Endodermal cell (in vitro differentiated cells): Measurements from ENCODE around the gene GTSF1L. TPM values are rescaled to one million over a fixed set of nuclear protein-coding genes. Genes with fewer than 3 reads are reported as not detected.

ENCODE experiments used
- DNase-seq: peaks from one replicate; pipeline ENCODE4 v3.0.0-alpha.2; 2017
- H3K27ac ChIP-seq: 2 replicates; pipeline ENCODE4 v1.5.1; 2013; ENCODE audit warnings: mild to moderate bottlenecking, low read depth, low read length, moderate library complexity
- H3K27me3 ChIP-seq: 2 replicates; pipeline ENCODE4 v1.6.1; 2013; ENCODE audit warnings: mild to moderate bottlenecking, low read length, moderate library complexity; ENCODE audit not compliant: insufficient read depth, control insufficient read depth, poor library complexity, severe bottlenecking
- H3K36me3 ChIP-seq: 2 replicates; pipeline ENCODE4 v1.7.0; 2013; ENCODE audit warnings: mild to moderate bottlenecking, low read length, moderate library complexity; ENCODE audit not compliant: control insufficient read depth, insufficient read depth
- H3K4me1 ChIP-seq: one replicate; pipeline ENCODE4 v1.7.0; 2013; ENCODE audit warnings: low read length; ENCODE audit not compliant: control insufficient read depth, insufficient read depth
- H3K4me3 ChIP-seq: 2 replicates; pipeline ENCODE4 v1.5.1; 2013; ENCODE audit warnings: mild to moderate bottlenecking, low read length, moderate library complexity
- H3K9ac ChIP-seq: 2 replicates; pipeline ENCODE4 v1.6.1; 2013; ENCODE audit warnings: mild to moderate bottlenecking, low read length, moderate library complexity; ENCODE audit not compliant: poor library complexity, severe bottlenecking; ENCODE audit errors: extremely low read depth
- H3K9me3 ChIP-seq: 2 replicates; pipeline ENCODE4 v1.6.1; 2013; ENCODE audit warnings: mild to moderate bottlenecking, low read length, moderate library complexity; ENCODE audit not compliant: control insufficient read depth
- H3K27ac Mint-ChIP-seq: 2 replicates; pipeline ENCODE4 v1.8.0; 2020; ENCODE audit warnings: mixed read lengths
- H3K27me3 Mint-ChIP-seq: 2 replicates; pipeline ENCODE4 v1.8.0; 2021; ENCODE audit warnings: mild to moderate bottlenecking, mixed read lengths; ENCODE audit not compliant: insufficient read depth
- H3K36me3 Mint-ChIP-seq: 2 replicates; pipeline ENCODE4 v1.8.0; 2020; ENCODE audit warnings: low read depth, mixed read lengths
- H3K4me1 Mint-ChIP-seq: 2 replicates; pipeline ENCODE4 v1.8.0; 2020; ENCODE audit warnings: mixed read lengths
- H3K4me3 Mint-ChIP-seq: 2 replicates; pipeline ENCODE4 v1.8.0; 2020; ENCODE audit warnings: mild to moderate bottlenecking, moderate library complexity, mixed read lengths
- H3K9me3 Mint-ChIP-seq: 2 replicates; pipeline ENCODE4 v1.8.0; 2020; ENCODE audit warnings: mild to moderate bottlenecking, mixed read lengths
- CTCF ChIP-seq: fragments of 200-600 bp; sonication (generic); conservative IDR thresholded peaks from 2 replicates; pipeline ENCODE4 v1.5.0; 2021; ENCODE audit warnings: antibody characterized with exemption, mild to moderate bottlenecking
- WGBS, 2 experiments: methylation state at CpG; one replicate each; pipeline versions ENCODE4 v1.1.5 to v1.1.7; 2013; ENCODE audit warnings: missing lambda C conversion rate in 2 of 2, mixed read lengths in 1 of 2; ENCODE audit not compliant: insufficient coverage in 1 of 2, insufficient read length in 1 of 2; 5-methylcytosine and 5-hydroxymethylcytosine counted together
- total RNA-seq, 2 donors: library from RNA; stranded (reverse); fragmentation: NEBNext Ultra II Directional in 1 of 2; extraction: Animal tissue kit (Norgen Biotek cat#: 25700) in 1 of 2; gene quantifications; 2 replicates in 1 of 2; 3 replicates in 1 of 2; pipeline ENCODE4 v1.2.1, GENCODE V29; 2021

GTSF1L gene
- total RNA-seq, 2 donors from 2014 or later, result not detected

- Histone ChIP-seq H3K9ac (no peak overlapping the region), H3K9me3 (no peaks in the 10 kb centered on the region), H3K27me3 (no peaks in the 10 kb centered on the region), H3K36me3 (peaks cover 41% of the 10 kb centered on the region), H3K27ac (no peak overlapping the region), H3K4me3 (no peak overlapping the region), H3K4me1 (no peaks in the 10 kb centered on the region)
- TF ChIP-seq CTCF, result peak; percentile 85
- Mint-ChIP-seq H3K4me3 (no peak overlapping the region), H3K27me3 (no peaks in the 10 kb centered on the region), H3K4me1 (peaks cover 2% of the 10 kb centered on the region), H3K36me3 (peaks cover 51% of the 10 kb centered on the region), H3K27ac (no peak overlapping the region), H3K9me3 (no peaks in the 10 kb centered on the region)
- WGBS, 2 experiments, result 86 to 94% methylated on average over 5 of the region's 5 CpGs
- peak; percentile 89 for DNase-seq
Measured at GRCh38 chr20:43691928-43692524, 34.8 kb downstream of the GTSF1L start.

DNA sequence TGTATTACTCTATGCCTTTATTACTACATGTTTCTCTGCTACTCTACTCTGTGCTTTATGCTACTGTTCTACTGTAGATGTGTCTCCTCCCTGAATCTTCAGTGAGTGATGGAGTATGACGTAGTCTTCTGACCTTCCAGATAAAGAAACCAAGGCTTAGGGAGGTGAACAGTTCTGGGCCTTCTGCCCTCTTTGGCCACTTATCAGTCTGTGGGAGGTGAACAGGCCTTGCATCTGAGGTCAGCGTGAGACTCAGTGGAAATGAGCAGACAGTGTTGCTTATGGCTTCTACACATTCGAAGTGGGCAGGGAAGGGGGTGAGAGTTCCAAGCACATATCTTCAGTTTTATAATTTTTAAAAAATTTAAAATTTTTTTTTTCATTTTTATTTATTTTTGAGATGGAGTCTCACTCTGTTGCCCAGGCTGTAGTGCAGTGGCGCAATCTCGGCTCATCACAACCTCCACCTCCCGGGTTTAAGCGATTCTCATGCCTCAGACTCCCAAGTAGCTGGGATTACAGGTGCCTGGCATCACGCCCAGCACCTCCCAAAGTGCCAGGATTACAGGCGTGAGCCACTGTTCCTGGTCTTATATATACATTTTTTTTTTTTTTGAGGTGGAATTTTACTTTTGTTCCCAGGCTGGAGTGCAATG lies 35.7 kb downstream of the GTSF1L start:
- no peak overlapping the region for H3K4me3 ChIP-seq
- peaks cover 2% of the 10 kb centered on the region for H3K4me1 Mint-ChIP-seq
- H3K27ac ChIP-seq, result no peak overlapping the region
- H3K27me3 ChIP-seq, result no peaks in the 10 kb centered on the region
- H3K27ac Mint-ChIP-seq, result no peak overlapping the region
- H3K36me3 ChIP-seq, result peaks cover 39% of the 10 kb centered on the region
- no peaks in the 10 kb centered on the region for H3K9me3 Mint-ChIP-seq
- H3K4me3 Mint-ChIP-seq, result no peak overlapping the region
- H3K27me3 Mint-ChIP-seq, result no peaks in the 10 kb centered on the region
- no peak for TF ChIP-seq CTCF
- H3K4me1 ChIP-seq, result no peaks in the 10 kb centered on the region
- no peak for DNase-seq
- no peak overlapping the region for H3K9ac ChIP-seq
- no peaks in the 10 kb centered on the region for H3K9me3 ChIP-seq
- H3K36me3 Mint-ChIP-seq, result peaks cover 52% of the 10 kb centered on the region
- 93 to 97% methylated on average over 6 to 8 of the region's 9 CpGs for WGBS, 2 experiments

GRCh38 chr20:43689165-43689564 lies 37.6 kb downstream of the GTSF1L start:
- no peak overlapping the region for H3K4me3 Mint-ChIP-seq
- WGBS, 2 experiments, result 83 to 100% methylated on average over 2 to 4 of the region's 4 CpGs
- no peak for DNase-seq
- no peaks in the 10 kb centered on the region for H3K4me1 ChIP-seq
- H3K4me1 Mint-ChIP-seq, result peaks cover 2% of the 10 kb centered on the region
- H3K27me3 Mint-ChIP-seq, result no peaks in the 10 kb centered on the region
- H3K9ac ChIP-seq, result no peak overlapping the region
- H3K4me3 ChIP-seq, result no peak overlapping the region
- H3K27ac ChIP-seq, result no peak overlapping the region
- peak overlapping the region; percentile 27 for H3K27ac Mint-ChIP-seq
- TF ChIP-seq CTCF, result no peak
- no peaks in the 10 kb centered on the region for H3K27me3 ChIP-seq
- H3K36me3 Mint-ChIP-seq, result peaks cover 40% of the 10 kb centered on the region
- no peaks in the 10 kb centered on the region for H3K9me3 ChIP-seq
- H3K9me3 Mint-ChIP-seq, result no peaks in the 10 kb centered on the region
- H3K36me3 ChIP-seq, result peaks cover 33% of the 10 kb centered on the region
